K562 (cell line): ENCODE results near the gene ZNF718. TPM values are rescaled to one million over a fixed set of nuclear protein-coding genes. Genes with fewer than 3 reads are reported as not detected.

Source experiments
- ATAC-seq: fragments of 200-7000 bp; cut with Tn5 transposase; 3 replicates; pipeline ENCODE4 v1.9.1; 2020; ENCODE audit warnings: moderate library complexity
- BruUV-seq: library from RNA; stranded (reverse); fragments of 400-500 nt; replicated peaks from 2 replicates; lab custom pipeline; 2021; lab: Mats Ljungman, UMichigan
- CTCF ChIA-PET: fragments of 300-600 bp; formaldehyde crosslinking; extraction: SDS; loops from one replicate; lab custom pipeline; 2021; ENCODE audit warnings: low intra/inter-chr PET ratio; lab: Yijun Ruan, JAX
- POLR2A ChIA-PET: fragments of 300-600, 350-650 bp; sonication (Branson Sonifier 250); formaldehyde crosslinking; extraction: SDS; loops from one replicate; lab custom pipeline; 2021; ENCODE audit warnings: antibody characterized with exemption, inconsistent platforms; lab: Yijun Ruan, JAX
- DNase-seq, 4 experiments: peaks; one replicate each; pipeline versions ENCODE4 v3.0.0 to v3.0.0-alpha.2; 2011 to 2018; ENCODE audit warnings: low spot score in 3 of 4, mixed read lengths in 3 of 4; ENCODE audit errors: extremely low read depth in 1 of 4
- FAIRE-seq: peaks from 2 replicates; lab custom pipeline; 2011; peaks lifted over from hg19 to GRCh38; lab: Jason Lieb, UNC
- H2AFZ ChIP-seq: 2 replicates; pipeline ENCODE4 v1.6.0; 2011; ENCODE audit warnings: low read depth, low read length, control low read depth, inconsistent platforms
- H3K27ac ChIP-seq: fragments of 200-600 bp; 3 replicates; pipeline ENCODE4 v1.8.0; 2011; ENCODE audit warnings: low read depth, mild to moderate bottlenecking, control low read depth, inconsistent platforms, low read length, moderate library complexity, mixed read lengths; ENCODE audit errors: extremely low read depth
- H3K27me3 ChIP-seq, 2 experiments: fragments of 300-600 bp in 1 of 2; 2 replicates in 1 of 2; 3 replicates in 1 of 2; pipeline versions ENCODE4 v1.6.0 to v1.8.0; 2011; ENCODE audit warnings: inconsistent platforms in 2 of 2, low read length in 2 of 2, mild to moderate bottlenecking in 1 of 2, mixed read lengths in 1 of 2, moderate library complexity in 1 of 2; ENCODE audit not compliant: control insufficient read depth in 2 of 2, insufficient read depth in 2 of 2
- H3K36me3 ChIP-seq: fragments of 300-600 bp; 3 replicates; pipeline ENCODE4 v1.8.0; 2011; ENCODE audit warnings: mild to moderate bottlenecking, low read length, inconsistent platforms; ENCODE audit not compliant: control insufficient read depth, insufficient read depth
- H3K4me1 ChIP-seq, 2 experiments: fragments of 200-600 bp in 1 of 2; replicated peaks in 1 of 2; 2 replicates in 1 of 2; 3 replicates in 1 of 2; pipeline versions ENCODE4 v1.5.1 to v1.8.0; 2011; ENCODE audit warnings: inconsistent platforms in 2 of 2, low read length in 2 of 2, mild to moderate bottlenecking in 1 of 2, mixed read lengths in 1 of 2, moderate library complexity in 1 of 2; ENCODE audit not compliant: control insufficient read depth in 2 of 2, insufficient read depth in 2 of 2
- H3K4me2 ChIP-seq: 2 replicates; pipeline ENCODE4 v1.6.1; 2011; ENCODE audit warnings: low read length, control low read depth, inconsistent platforms, mixed read lengths; ENCODE audit not compliant: insufficient read depth
- H3K4me3 ChIP-seq: fragments of 200-600 bp; sonication (generic), shearing (Covaris generic); 2 replicates; pipeline ENCODE4 v1.5.1; 2016; ENCODE audit warnings: control low read depth, inconsistent platforms
- H3K79me2 ChIP-seq: fragments of 200-600 bp; 3 replicates; pipeline ENCODE4 v1.8.0; 2011; ENCODE audit warnings: low read length, inconsistent platforms; ENCODE audit not compliant: control insufficient read depth, insufficient read depth
- H3K9ac ChIP-seq, 2 experiments: 2 replicates each; pipeline versions ENCODE4 v1.6.0 to v1.6.1; 2011; ENCODE audit warnings: low read depth in 2 of 2, low read length in 2 of 2, control low read depth in 1 of 2, inconsistent platforms in 1 of 2, mild to moderate bottlenecking in 1 of 2, mixed read lengths in 1 of 2; ENCODE audit not compliant: insufficient read depth in 1 of 2
- H3K9me1 ChIP-seq: one replicate; pipeline ENCODE4 v1.6.0; 2011; ENCODE audit warnings: inconsistent platforms, mild to moderate bottlenecking, low read length, moderate library complexity; ENCODE audit not compliant: control insufficient read depth, insufficient read depth
- H3K9me3 ChIP-seq: replicated peaks from 2 replicates; pipeline ENCODE4 v1.5.1; 2011; ENCODE audit warnings: low read depth, low read length, inconsistent platforms; ENCODE audit not compliant: control insufficient read depth, insufficient read depth
- H4K20me1 ChIP-seq: replicated peaks from 2 replicates; pipeline ENCODE4 v1.6.1; 2011; ENCODE audit warnings: low read length, inconsistent platforms, mixed read lengths; ENCODE audit not compliant: control insufficient read depth, insufficient read depth
- CBX5 ChIP-seq: IDR thresholded peaks from 2 replicates; pipeline ENCODE4 v1.6.1; 2014; ENCODE audit warnings: low read depth, borderline replicate concordance
- ETS1 ChIP-seq: conservative IDR thresholded peaks from 2 replicates; pipeline ENCODE4 v1.6.1; 2011; ENCODE audit warnings: low read depth, mild to moderate bottlenecking, low read length; ENCODE audit not compliant: control insufficient read depth
- FIP1L1 ChIP-seq: fragments of 200-400 bp; formaldehyde crosslinking; IDR thresholded peaks from 2 replicates; pipeline ENCODE4 v1.6.1; 2018; ENCODE audit warnings: mild to moderate bottlenecking, low read depth, low read length; ENCODE audit not compliant: poor library complexity, severe bottlenecking
- FOXO4 ChIP-seq: fragments of 450-650 bp; formaldehyde crosslinking; IDR thresholded peaks from 2 replicates; pipeline ENCODE4 v1.4.0; 2020; ENCODE audit warnings: mild to moderate bottlenecking, moderate library complexity
- GABPB2 ChIP-seq: fragments of 250-450 bp; sonication (Bioruptor Pico); conservative IDR thresholded peaks from 2 replicates; pipeline ENCODE4 v1.5.1; 2021; ENCODE audit warnings: mild to moderate bottlenecking
- GTF2A2 ChIP-seq: IDR thresholded peaks from 2 replicates; pipeline ENCODE4 v1.6.1; 2016; ENCODE audit warnings: mild to moderate bottlenecking, missing genetic modification characterization, missing compliant biosample characterization
- HMG20B ChIP-seq: fragments of 250-450 bp; sonication (Bioruptor Pico); IDR thresholded peaks from 2 replicates; pipeline ENCODE4 v1.5.0; 2021; ENCODE audit warnings: mild to moderate bottlenecking
- KAT8 ChIP-seq: fragments of 450-650 bp; IDR thresholded peaks from 2 replicates; pipeline ENCODE4 v1.6.1; 2016; ENCODE audit warnings: low read depth, mild to moderate bottlenecking
- MCM5 ChIP-seq: fragments of 450-650 bp; IDR thresholded peaks from 2 replicates; pipeline ENCODE4 v1.6.1; 2016; ENCODE audit warnings: low read depth
- MEIS2 ChIP-seq: fragments of 450-650 bp; IDR thresholded peaks from 2 replicates; pipeline ENCODE4 v1.6.1; 2014; ENCODE audit warnings: mild to moderate bottlenecking; ENCODE audit not compliant: partially characterized antibody
- NCOA2 ChIP-seq, 2 experiments: fragments of 450-650 bp; IDR thresholded peaks; 2 replicates each; pipeline ENCODE4 v1.6.1; 2018; ENCODE audit warnings: mild to moderate bottlenecking in 2 of 2, moderate library complexity in 1 of 2; ENCODE audit not compliant: partially characterized antibody in 2 of 2
- NUFIP1 ChIP-seq: fragments of 450-650 bp; IDR thresholded peaks from 2 replicates; pipeline ENCODE4 v1.6.1; 2018; ENCODE audit not compliant: partially characterized antibody
- POLR2A ChIP-seq: fragments of 450-650 bp; conservative IDR thresholded peaks from 2 replicates; pipeline ENCODE4 v1.6.1; 2016
- PPARD ChIP-seq: fragments of 250-450 bp; sonication (Bioruptor Pico); IDR thresholded peaks from 2 replicates; pipeline ENCODE4 v1.8.0; 2022; ENCODE audit warnings: inconsistent platforms, mild to moderate bottlenecking, moderate library complexity
- PRPF4 ChIP-seq: fragments of 200-400 bp; formaldehyde crosslinking; IDR thresholded peaks from one replicate; pipeline ENCODE4 v1.6.1; 2017; ENCODE audit warnings: low read length, low read depth, mild to moderate bottlenecking; ENCODE audit not compliant: insufficient read depth, poor library complexity, severe bottlenecking
- PURB ChIP-seq: sonication (generic); formaldehyde crosslinking; IDR thresholded peaks from 2 replicates; pipeline ENCODE4 v1.9.0; 2021; ENCODE audit warnings: low read depth, mild to moderate bottlenecking, missing genetic modification reagents
- XRCC3 ChIP-seq: fragments of 450-650 bp; IDR thresholded peaks from 2 replicates; pipeline ENCODE4 v1.6.1; 2017; ENCODE audit warnings: mild to moderate bottlenecking, moderate library complexity
- ZSCAN32 ChIP-seq: fragments of 450-650 bp; formaldehyde crosslinking; IDR thresholded peaks from 2 replicates; pipeline ENCODE4 v1.4.0; 2020; ENCODE audit warnings: mild to moderate bottlenecking, moderate library complexity
- WGBS: fragments of 100-300 bp; shearing (Covaris generic); methylation state at CpG from one replicate; pipeline ENCODE4 v1.1.6; 2016; ENCODE audit warnings: low coverage, mixed read lengths; ENCODE audit not compliant: insufficient coverage; ENCODE audit errors: missing lambda C conversion rate; 5-methylcytosine and 5-hydroxymethylcytosine counted together
- in situ Hi-C: fragments of 300-500 bp; cut with MboI; formaldehyde crosslinking; loops from 4 replicates; pipeline ENCODE4 v1.15.0; 2018; ENCODE audit warnings: inconsistent platforms, mixed read lengths
- intact Hi-C: fragments of 100-400 bp; cut with micrococcal nuclease; formaldehyde crosslinking; loops from 2 replicates; pipeline ENCODE4 v1.14.2; 2022
- polyA plus RNA-seq, 8 experiments: library from polyadenylated mRNA; depleted of rRNA in 4 of 8; stranded (reverse) in 5 of 8; unstranded in 3 of 8; fragments of >200 nt; fragmentation: Nextera tagmentation in 2 of 8; fragmentation: Illumina TruSeq in 1 of 8; extraction: Ambion mirVana in 2 of 8; extraction: Trizol in 1 of 8; gene quantifications; 2 replicates each; pipeline versions ENCODE4 v1.2.1 to v1.2.3, GENCODE V29; 2011 to 2014; ENCODE audit warnings: inconsistent platforms in 1 of 8, missing spikeins in 1 of 8
- total RNA-seq, 7 experiments: library from RNA; depleted of rRNA in 6 of 7; stranded (reverse); fragments of >200 nt in 6 of 7; fragmentation: Illumina TruSeq in 2 of 7; extraction: Trizol in 2 of 7; gene quantifications; 2 replicates each; pipeline versions ENCODE4 v1.2.1 to v1.2.3, GENCODE V29; 2011 to 2021; ENCODE audit warnings: low replicate concordance in 1 of 7
- TF ChIP-seq, protein P1 (sequence below): sonication (generic); formaldehyde crosslinking; IDR thresholded peaks from 2 replicates; pipeline ENCODE4 v1.8.0; 2022; ENCODE audit warnings: mild to moderate bottlenecking, missing genetic modification reagents
- TF ChIP-seq, protein P2 (sequence below): fragments of 250-450 bp; sonication (Bioruptor Pico); IDR thresholded peaks from 2 replicates; pipeline ENCODE4 v1.8.0; 2022; ENCODE audit warnings: inconsistent platforms

The ZNF718 gene
- total and polyA plus RNA-seq, 9 of the 15 experiments (the other 6 are each of a cell fraction or from before 2014, with no cell fraction given): 1.00 to 5.3 (median 2.7) TPM

GRCh38 chr4:98386-98785 lies 25.9 kb upstream of the ZNF718 start:
- no peak overlapping the region for H3K4me3 ChIP-seq
- TF ChIP-seq GABPB2 (CRISPR knock-in tag): no peak
- TF ChIP-seq MEIS2: no peak
- TF ChIP-seq, protein P1, sequence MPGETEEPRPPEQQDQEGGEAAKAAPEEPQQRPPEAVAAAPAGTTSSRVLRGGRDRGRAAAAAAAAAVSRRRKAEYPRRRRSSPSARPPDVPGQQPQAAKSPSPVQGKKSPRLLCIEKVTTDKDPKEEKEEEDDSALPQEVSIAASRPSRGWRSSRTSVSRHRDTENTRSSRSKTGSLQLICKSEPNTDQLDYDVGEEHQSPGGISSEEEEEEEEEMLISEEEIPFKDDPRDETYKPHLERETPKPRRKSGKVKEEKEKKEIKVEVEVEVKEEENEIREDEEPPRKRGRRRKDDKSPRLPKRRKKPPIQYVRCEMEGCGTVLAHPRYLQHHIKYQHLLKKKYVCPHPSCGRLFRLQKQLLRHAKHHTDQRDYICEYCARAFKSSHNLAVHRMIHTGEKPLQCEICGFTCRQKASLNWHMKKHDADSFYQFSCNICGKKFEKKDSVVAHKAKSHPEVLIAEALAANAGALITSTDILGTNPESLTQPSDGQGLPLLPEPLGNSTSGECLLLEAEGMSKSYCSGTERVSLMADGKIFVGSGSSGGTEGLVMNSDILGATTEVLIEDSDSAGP (CRISPR knock-in tag): no peak
- TF ChIP-seq GTF2A2 (tag): no peak
- no peak for TF ChIP-seq CBX5
- no peak for TF ChIP-seq PRPF4
- TF ChIP-seq ZSCAN32 (CRISPR knock-in tag): no peak
- no peak for TF ChIP-seq PURB
- TF ChIP-seq HMG20B (CRISPR knock-in tag): no peak
- TF ChIP-seq PPARD (CRISPR knock-in tag): no peak
- no peak for TF ChIP-seq XRCC3
- TF ChIP-seq, protein P2, sequence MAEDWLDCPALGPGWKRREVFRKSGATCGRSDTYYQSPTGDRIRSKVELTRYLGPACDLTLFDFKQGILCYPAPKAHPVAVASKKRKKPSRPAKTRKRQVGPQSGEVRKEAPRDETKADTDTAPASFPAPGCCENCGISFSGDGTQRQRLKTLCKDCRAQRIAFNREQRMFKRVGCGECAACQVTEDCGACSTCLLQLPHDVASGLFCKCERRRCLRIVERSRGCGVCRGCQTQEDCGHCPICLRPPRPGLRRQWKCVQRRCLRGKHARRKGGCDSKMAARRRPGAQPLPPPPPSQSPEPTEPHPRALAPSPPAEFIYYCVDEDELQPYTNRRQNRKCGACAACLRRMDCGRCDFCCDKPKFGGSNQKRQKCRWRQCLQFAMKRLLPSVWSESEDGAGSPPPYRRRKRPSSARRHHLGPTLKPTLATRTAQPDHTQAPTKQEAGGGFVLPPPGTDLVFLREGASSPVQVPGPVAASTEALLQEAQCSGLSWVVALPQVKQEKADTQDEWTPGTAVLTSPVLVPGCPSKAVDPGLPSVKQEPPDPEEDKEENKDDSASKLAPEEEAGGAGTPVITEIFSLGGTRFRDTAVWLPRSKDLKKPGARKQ (CRISPR knock-in tag): no peak
- no peak for TF ChIP-seq MCM5
- TF ChIP-seq FIP1L1: no peak
- TF ChIP-seq NCOA2 (IDR thresholded peaks at IDR 0.05; ENCODE audit: partially characterized antibody in 2 of 2): no peak
- no peak for TF ChIP-seq FOXO4 (CRISPR knock-in tag)
- no peak for TF ChIP-seq POLR2A
- TF ChIP-seq KAT8: no peak
- no peak for TF ChIP-seq ETS1
- no peak for TF ChIP-seq NUFIP1
- TF ChIP-seq, all 486 proteins: peak for 0
- Histone ChIP-seq H4K20me1 (no peaks in the 10 kb centered on the region), H3K9me3 (peaks cover 3% of the 10 kb centered on the region; the same call in 1 of the 2 replicates), H3K27me3 (no peaks in the 10 kb centered on the region), H3K27ac (no peak overlapping the region), H3K79me2 (no peaks in the 10 kb centered on the region), H3K4me1 (no peaks in the 10 kb centered on the region), H3K4me2 (no peak overlapping the region), H3K9me1 (no peaks in the 10 kb centered on the region), H3K36me3 (no peaks in the 10 kb centered on the region), H2AFZ (no peak overlapping the region), H3K9ac (no peak overlapping the region)
- no peak for FAIRE-seq
- intact Hi-C loops: no loop called here
- DNase-seq: no peak
- WGBS: 0% methylated on average over 1 of the region's 1 CpG
- CTCF ChIA-PET: no interaction called here
- POLR2A ChIA-PET: no interaction called here
- no TSS peak for BruUV-seq
- in situ Hi-C loops: no loop called here
- no peak for ATAC-seq
